ENCODE measurements around the gene NAV2.
A peak's percentile ranks its signal among the peaks of the same experiment; 100 is the strongest.

NAV2 gene

GRCh38 chr11:20049231-20049630 is 336.6 kb downstream of the NAV2 start:
- no peak for TF ChIP-seq CTCF (conservative IDR thresholded peaks at IDR 0.05; ENCODE audit: low read depth, low read length)
- H3K4me3 ChIP-seq (ENCODE audit: low read depth, low read length) = no peak overlapping the region
- DNase-seq (ENCODE audit: low read depth) = peak; percentile 34

- TF ChIP-seq CTCF (conservative IDR thresholded peaks at IDR 0.05; ENCODE audit: low read depth, low read length) = no peak
- DNase-seq (ENCODE audit: low read depth) = no peak
- no peak overlapping the region for H3K4me3 ChIP-seq (ENCODE audit: low read depth, low read length)
These were observed 337.4 kb downstream of the NAV2 start for GRCh38 chr11:20050048-20050447.

GRCh38 chr11:20050551-20051333 is 338.1 kb downstream of the NAV2 start:
- H3K4me3 ChIP-seq (ENCODE audit: low read depth, low read length) = no peak overlapping the region
- DNase-seq (ENCODE audit: low read depth) = peak; percentile 64
- no peak for TF ChIP-seq CTCF (conservative IDR thresholded peaks at IDR 0.05; ENCODE audit: low read depth, low read length)

GRCh38 chr11:20051469-20052399 is 339.1 kb downstream of the NAV2 start:
- H3K4me3 ChIP-seq (ENCODE audit: low read depth, low read length) = no peak overlapping the region
- no peak for DNase-seq (ENCODE audit: low read depth)
- TF ChIP-seq CTCF (conservative IDR thresholded peaks at IDR 0.05; ENCODE audit: low read depth, low read length) = no peak

- DNase-seq (ENCODE audit: low read depth) = no peak
- H3K4me3 ChIP-seq (ENCODE audit: low read depth, low read length) = no peak overlapping the region
- TF ChIP-seq CTCF (conservative IDR thresholded peaks at IDR 0.05; ENCODE audit: low read depth, low read length) = no peak
These were observed 340.9 kb downstream of the NAV2 start for GRCh38 chr11:20053572-20053971.

- no peak overlapping the region for H3K4me3 ChIP-seq (ENCODE audit: low read depth, low read length)
- DNase-seq (ENCODE audit: low read depth) = no peak
- no peak for TF ChIP-seq CTCF (conservative IDR thresholded peaks at IDR 0.05; ENCODE audit: low read depth, low read length)
These were observed 341.9 kb downstream of the NAV2 start for GRCh38 chr11:20054584-20054983.
